KMS-11 (cell line): ENCODE results near the gene CCR4.
"Not testable (repeated sequence)": the region's sequence is repeated elsewhere in the genome, so short reads cannot be mapped to it uniquely, and the experiment has no call there.

Experiments
- H2AFZ ChIP-seq: fragments of 200-600 bp; sonication (generic); 2 replicates; pipeline ENCODE4 v1.6.1; 2016; ENCODE audit warnings: antibody characterized with exemption, mixed run types, low read depth
- H3K27ac ChIP-seq: fragments of 200-600 bp; sonication (generic); 2 replicates; pipeline ENCODE4 v1.6.1; 2016; ENCODE audit warnings: mild to moderate bottlenecking, mixed run types
- H3K27me3 ChIP-seq: fragments of 200-600 bp; sonication (generic); 2 replicates; pipeline ENCODE4 v1.6.1; 2017; ENCODE audit warnings: mild to moderate bottlenecking, low read depth, mixed run types, moderate library complexity; ENCODE audit not compliant: insufficient read depth
- H3K36me3 ChIP-seq: fragments of 200-600 bp; sonication (generic); 2 replicates; pipeline ENCODE4 v1.6.1; 2017; ENCODE audit warnings: mild to moderate bottlenecking, mixed run types; ENCODE audit not compliant: insufficient read depth
- H3K4me1 ChIP-seq: fragments of 200-600 bp; sonication (generic); 2 replicates; pipeline ENCODE4 v1.6.1; 2016; ENCODE audit warnings: mild to moderate bottlenecking, low read depth, mixed run types; ENCODE audit not compliant: poor library complexity, severe bottlenecking
- H3K4me2 ChIP-seq: fragments of 200-600 bp; sonication (generic); 2 replicates; pipeline ENCODE4 v1.7.0; 2016; ENCODE audit warnings: mild to moderate bottlenecking, mixed run types
- H3K4me3 ChIP-seq: fragments of 200-600 bp; sonication (generic); IDR thresholded peaks from 2 replicates; pipeline ENCODE4 v1.6.1; 2017; ENCODE audit warnings: low read depth, low read length, mixed read lengths; ENCODE audit not compliant: insufficient read depth
- H3K79me2 ChIP-seq: fragments of 200-600 bp; sonication (generic); 2 replicates; pipeline ENCODE4 v1.6.1; 2016; ENCODE audit warnings: low read depth, mixed run types; ENCODE audit not compliant: insufficient read depth
- H3K9ac ChIP-seq: fragments of 200-600 bp; sonication (generic); 2 replicates; pipeline ENCODE4 v1.6.1; 2016; ENCODE audit warnings: mild to moderate bottlenecking, mixed run types
- H4K20me1 ChIP-seq: fragments of 200-600 bp; sonication (generic); 2 replicates; pipeline ENCODE4 v1.6.1; 2016; ENCODE audit warnings: mild to moderate bottlenecking, mixed run types; ENCODE audit not compliant: insufficient read depth
- CTCF ChIP-seq: fragments of 200-600 bp; sonication (generic); conservative IDR thresholded peaks from 2 replicates; pipeline ENCODE4 v1.6.1; 2017; ENCODE audit warnings: low read depth, mild to moderate bottlenecking, antibody characterized with exemption, low read length, moderate library complexity, mixed read lengths

Gene CCR4

GRCh38 chr3:32951410-32951811 lies at the start of gene CCR4:
Gene CCR4 (plus strand): TSS chr3:32951644. CDS start chr3:32953423, 1,779 bp downstream.
- Histone ChIP-seq H4K20me1 (no peaks in the 10 kb centered on the region), H3K79me2 (no peaks in the 10 kb centered on the region), H3K36me3 (no peaks in the 10 kb centered on the region), H3K27me3 (no peaks in the 10 kb centered on the region), H3K4me2 (no peak within 1 kb of the TSS), H3K9ac (no peak within 1 kb of the TSS), H3K4me1 (peaks cover 5% of the 10 kb centered on the region), H3K4me3 (no peak within 1 kb of the TSS), H2AFZ (no peak within 1 kb of the TSS), H3K27ac (no peak within 1 kb of the TSS)
- TF ChIP-seq CTCF = no peak

- not testable (repeated sequence) for H3K9ac ChIP-seq, H4K20me1 ChIP-seq, H3K27ac ChIP-seq, H3K79me2 ChIP-seq, H3K27me3 ChIP-seq, H2AFZ ChIP-seq, H3K4me1 ChIP-seq, H3K4me2 ChIP-seq, H3K4me3 ChIP-seq, H3K36me3 ChIP-seq
These were observed 48.5 kb upstream of the CCR4 start for GRCh38 chr3:32902887-32903371.

- Histone ChIP-seq H3K27ac (no peak overlapping the region), H3K79me2 (no peaks in the 10 kb centered on the region), H4K20me1 (no peaks in the 10 kb centered on the region), H3K4me1 (no peaks in the 10 kb centered on the region), H3K9ac (no peak overlapping the region), H3K4me3 (no peak overlapping the region), H3K36me3 (no peaks in the 10 kb centered on the region), H3K27me3 (no peaks in the 10 kb centered on the region), H3K4me2 (no peak overlapping the region), H2AFZ (no peak overlapping the region)
- no peak for TF ChIP-seq CTCF
These were observed 47.5 kb upstream of the CCR4 start for GRCh38 chr3:32903953-32904352.

GRCh38 chr3:32909999-32910398 lies 41.4 kb upstream of the CCR4 start:
- no peaks in the 10 kb centered on the region for H3K27me3 ChIP-seq
- no peaks in the 10 kb centered on the region for H4K20me1 ChIP-seq
- H3K27ac ChIP-seq = no peak overlapping the region
- no peak overlapping the region for H3K4me2 ChIP-seq
- no peak overlapping the region for H3K4me3 ChIP-seq
- peaks cover 11% of the 10 kb centered on the region for H3K4me1 ChIP-seq
- no peak overlapping the region for H3K9ac ChIP-seq
- no peaks in the 10 kb centered on the region for H3K36me3 ChIP-seq
- TF ChIP-seq CTCF = no peak
- no peaks in the 10 kb centered on the region for H3K79me2 ChIP-seq
- H2AFZ ChIP-seq = no peak overlapping the region

GRCh38 chr3:32910954-32911353 lies 40.5 kb upstream of the CCR4 start:
- H3K27ac ChIP-seq = no peak overlapping the region
- H3K79me2 ChIP-seq = no peaks in the 10 kb centered on the region
- H2AFZ ChIP-seq = no peak overlapping the region
- H3K4me1 ChIP-seq = peaks cover 11% of the 10 kb centered on the region
- no peak for TF ChIP-seq CTCF
- H3K4me2 ChIP-seq = peak overlapping the region; percentile 39; the same call in 1 of the 2 replicates
- H3K4me3 ChIP-seq = no peak overlapping the region
- H3K36me3 ChIP-seq = no peaks in the 10 kb centered on the region
- no peaks in the 10 kb centered on the region for H4K20me1 ChIP-seq
- H3K9ac ChIP-seq = no peak overlapping the region
- H3K27me3 ChIP-seq = no peaks in the 10 kb centered on the region
